ENCODE measurements around the gene BRSK2. TPM values are rescaled to one million over a fixed set of nuclear protein-coding genes. Genes with fewer than 3 reads are reported as not detected.
A peak's percentile ranks its signal among the peaks of the same experiment; 100 is the strongest.

The BRSK2 gene
- total RNA-seq, 1 donor from 2014 or later: 13.8 TPM

DNA sequence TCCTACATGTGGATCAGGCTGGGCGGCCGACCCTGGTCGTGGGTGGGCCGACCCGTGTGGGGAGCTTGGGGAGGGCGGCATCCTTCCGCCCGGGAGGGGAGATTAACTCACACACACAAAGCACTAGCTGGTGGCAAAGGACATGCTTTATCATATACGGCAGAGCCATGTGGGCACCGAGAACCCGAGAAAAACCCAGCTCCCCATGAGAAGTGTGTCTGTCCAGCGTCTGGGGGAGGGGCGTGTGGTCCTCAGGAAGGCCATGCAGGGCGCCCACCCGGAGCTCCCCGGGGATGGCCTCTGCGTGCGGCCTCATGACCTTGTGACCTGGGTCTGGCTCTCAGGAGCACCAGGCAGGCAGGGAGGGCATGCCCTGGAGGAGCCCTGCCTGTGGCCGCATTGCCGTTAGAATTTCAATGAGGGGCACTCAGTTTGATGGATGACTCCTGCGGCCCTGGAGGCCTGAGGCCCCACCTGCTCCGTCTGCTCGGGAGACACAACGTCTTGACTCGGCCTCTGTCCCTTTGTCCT, 40.9 kb upstream of the BRSK2 start:
- Mint-ChIP-seq H3K4me3 (peak overlapping the region; percentile 22), H3K27ac (peak overlapping the region; percentile 68), H3K9me3 (no peaks in the 10 kb centered on the region), H3K4me1 (ENCODE audit: unreplicated experiment) (peaks cover 9% of the 10 kb centered on the region), H3K36me3 (no peaks in the 10 kb centered on the region), H3K27me3 (peaks cover 16% of the 10 kb centered on the region)
- DNase-seq (ENCODE audit: extremely low spot score, unreplicated experiment): no peak
- TF ChIP-seq, protein P1, sequence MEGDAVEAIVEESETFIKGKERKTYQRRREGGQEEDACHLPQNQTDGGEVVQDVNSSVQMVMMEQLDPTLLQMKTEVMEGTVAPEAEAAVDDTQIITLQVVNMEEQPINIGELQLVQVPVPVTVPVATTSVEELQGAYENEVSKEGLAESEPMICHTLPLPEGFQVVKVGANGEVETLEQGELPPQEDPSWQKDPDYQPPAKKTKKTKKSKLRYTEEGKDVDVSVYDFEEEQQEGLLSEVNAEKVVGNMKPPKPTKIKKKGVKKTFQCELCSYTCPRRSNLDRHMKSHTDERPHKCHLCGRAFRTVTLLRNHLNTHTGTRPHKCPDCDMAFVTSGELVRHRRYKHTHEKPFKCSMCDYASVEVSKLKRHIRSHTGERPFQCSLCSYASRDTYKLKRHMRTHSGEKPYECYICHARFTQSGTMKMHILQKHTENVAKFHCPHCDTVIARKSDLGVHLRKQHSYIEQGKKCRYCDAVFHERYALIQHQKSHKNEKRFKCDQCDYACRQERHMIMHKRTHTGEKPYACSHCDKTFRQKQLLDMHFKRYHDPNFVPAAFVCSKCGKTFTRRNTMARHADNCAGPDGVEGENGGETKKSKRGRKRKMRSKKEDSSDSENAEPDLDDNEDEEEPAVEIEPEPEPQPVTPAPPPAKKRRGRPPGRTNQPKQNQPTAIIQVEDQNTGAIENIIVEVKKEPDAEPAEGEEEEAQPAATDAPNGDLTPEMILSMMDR (conservative IDR thresholded peaks at IDR 0.05): no peak

DNA sequence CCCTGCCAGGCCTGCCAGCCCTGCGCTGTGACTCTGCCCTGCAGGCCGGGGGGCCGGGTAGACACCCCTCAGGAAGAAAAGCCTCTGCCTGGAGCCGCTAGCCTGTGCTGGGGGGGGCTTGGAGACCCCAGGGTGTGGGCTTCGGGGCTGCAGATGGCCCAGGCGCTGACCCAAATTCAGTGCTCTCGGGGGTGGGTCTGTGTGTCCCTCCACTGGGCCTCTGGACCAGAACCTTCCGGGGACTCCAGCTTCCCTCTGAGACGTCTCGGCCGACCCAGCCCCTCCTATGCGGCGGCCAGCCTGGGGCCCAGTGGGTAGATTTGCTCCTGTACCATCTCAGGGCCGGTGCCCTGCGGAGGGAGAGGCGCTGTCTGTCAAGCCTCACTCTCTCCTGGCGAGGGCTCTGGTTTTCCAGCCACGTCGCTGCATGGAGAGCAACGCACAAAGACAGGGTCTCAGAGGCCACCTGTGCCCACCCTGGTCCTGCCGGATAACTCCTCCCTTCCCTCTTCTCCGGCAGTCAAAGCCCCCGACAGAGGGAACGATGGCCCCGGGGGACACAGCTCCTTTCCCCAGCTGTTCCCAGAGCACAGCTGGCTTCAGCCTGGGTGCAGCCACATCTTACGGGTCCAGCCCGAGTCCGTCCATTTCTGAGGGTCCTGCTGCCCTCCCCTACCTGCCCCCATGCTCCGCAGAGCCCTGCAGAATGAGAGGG, 40.2 kb upstream of the BRSK2 start:
- Mint-ChIP-seq H3K36me3 (no peaks in the 10 kb centered on the region), H3K27ac (no peak overlapping the region), H3K9me3 (no peaks in the 10 kb centered on the region), H3K4me3 (no peak overlapping the region), H3K4me1 (ENCODE audit: unreplicated experiment) (peaks cover 9% of the 10 kb centered on the region), H3K27me3 (peaks cover 14% of the 10 kb centered on the region)
- TF ChIP-seq, protein P1 (conservative IDR thresholded peaks at IDR 0.05): no peak
- DNase-seq (ENCODE audit: extremely low spot score, unreplicated experiment): no peak

DNA sequence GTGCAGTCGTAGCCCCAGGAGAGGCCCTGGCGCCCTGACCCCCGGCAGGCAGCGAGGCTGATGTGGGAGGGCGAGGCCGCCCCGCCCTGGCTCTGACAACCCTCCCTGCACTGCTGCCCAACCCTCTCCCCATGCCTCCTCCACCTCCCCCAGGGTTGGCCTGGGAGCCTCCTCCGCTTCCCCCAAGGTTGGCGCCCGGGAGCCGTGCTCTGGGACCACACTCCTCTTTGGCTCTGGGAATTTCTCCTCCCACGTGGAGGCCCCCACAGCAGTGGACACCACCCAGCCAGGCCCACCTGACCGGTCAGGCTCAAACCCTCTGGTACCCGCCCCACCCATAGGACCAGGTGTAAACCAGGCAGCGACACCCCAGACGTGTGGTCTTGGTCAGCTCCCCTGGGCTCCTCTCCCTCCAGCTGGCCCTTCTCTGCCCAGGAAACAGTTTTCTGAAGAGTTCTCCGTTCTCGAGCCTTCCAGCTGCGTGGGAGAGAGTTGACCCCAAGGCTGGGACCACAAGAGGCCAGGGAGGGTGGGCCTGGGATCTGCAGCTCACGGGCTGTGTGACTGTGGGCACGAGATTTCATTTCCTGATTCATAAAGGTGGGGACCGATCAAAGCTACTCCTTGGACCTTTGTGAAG, 39.5 kb upstream of the BRSK2 start:
- H3K27me3 Mint-ChIP-seq: peaks cover 16% of the 10 kb centered on the region
- H3K27ac Mint-ChIP-seq: no peak overlapping the region
- DNase-seq (ENCODE audit: extremely low spot score, unreplicated experiment): no peak
- TF ChIP-seq, protein P1 (conservative IDR thresholded peaks at IDR 0.05): no peak
- no peaks in the 10 kb centered on the region for H3K36me3 Mint-ChIP-seq
- H3K9me3 Mint-ChIP-seq: no peaks in the 10 kb centered on the region
- H3K4me1 Mint-ChIP-seq (ENCODE audit: unreplicated experiment): peaks cover 9% of the 10 kb centered on the region
- no peak overlapping the region for H3K4me3 Mint-ChIP-seq

DNA sequence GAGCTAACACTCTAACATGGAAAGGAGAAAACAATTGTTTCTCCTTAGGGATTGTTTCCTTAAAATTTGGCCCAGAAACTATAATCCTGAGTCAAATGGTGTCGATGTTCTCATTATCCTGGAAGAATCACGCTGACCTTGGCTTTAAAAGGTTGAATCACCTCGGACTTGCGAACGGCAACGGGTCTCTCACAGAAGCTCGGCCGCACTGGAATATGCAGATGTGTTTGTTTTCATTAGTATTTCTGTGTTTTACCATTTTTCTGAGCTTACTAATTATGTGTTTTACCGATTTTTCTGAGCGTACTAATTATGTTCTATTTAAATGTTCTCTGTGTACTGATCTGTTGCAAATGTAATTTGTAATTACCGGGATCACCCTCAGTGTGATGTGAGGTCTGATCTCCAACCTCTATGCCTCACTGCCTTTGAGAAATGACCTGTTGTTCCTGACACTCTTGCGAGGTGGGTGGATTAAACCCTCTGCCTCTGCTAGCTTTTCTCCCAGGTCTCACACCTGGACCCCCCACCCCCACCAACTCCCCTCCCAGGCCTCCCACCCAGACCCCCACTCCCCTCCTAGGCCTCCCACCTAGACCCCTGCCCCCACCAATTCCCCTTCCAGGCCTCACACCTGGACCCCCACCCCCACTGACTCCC, 38.3 kb upstream of the BRSK2 start:
- H3K9me3 Mint-ChIP-seq: no peaks in the 10 kb centered on the region
- TF ChIP-seq, protein P1 (conservative IDR thresholded peaks at IDR 0.05): no peak
- no peak overlapping the region for H3K27ac Mint-ChIP-seq
- no peak for DNase-seq (ENCODE audit: extremely low spot score, unreplicated experiment)
- H3K4me3 Mint-ChIP-seq: no peak overlapping the region
- peaks cover 15% of the 10 kb centered on the region for H3K4me1 Mint-ChIP-seq (ENCODE audit: unreplicated experiment)
- no peaks in the 10 kb centered on the region for H3K36me3 Mint-ChIP-seq
- H3K27me3 Mint-ChIP-seq: peaks cover 22% of the 10 kb centered on the region

DNA sequence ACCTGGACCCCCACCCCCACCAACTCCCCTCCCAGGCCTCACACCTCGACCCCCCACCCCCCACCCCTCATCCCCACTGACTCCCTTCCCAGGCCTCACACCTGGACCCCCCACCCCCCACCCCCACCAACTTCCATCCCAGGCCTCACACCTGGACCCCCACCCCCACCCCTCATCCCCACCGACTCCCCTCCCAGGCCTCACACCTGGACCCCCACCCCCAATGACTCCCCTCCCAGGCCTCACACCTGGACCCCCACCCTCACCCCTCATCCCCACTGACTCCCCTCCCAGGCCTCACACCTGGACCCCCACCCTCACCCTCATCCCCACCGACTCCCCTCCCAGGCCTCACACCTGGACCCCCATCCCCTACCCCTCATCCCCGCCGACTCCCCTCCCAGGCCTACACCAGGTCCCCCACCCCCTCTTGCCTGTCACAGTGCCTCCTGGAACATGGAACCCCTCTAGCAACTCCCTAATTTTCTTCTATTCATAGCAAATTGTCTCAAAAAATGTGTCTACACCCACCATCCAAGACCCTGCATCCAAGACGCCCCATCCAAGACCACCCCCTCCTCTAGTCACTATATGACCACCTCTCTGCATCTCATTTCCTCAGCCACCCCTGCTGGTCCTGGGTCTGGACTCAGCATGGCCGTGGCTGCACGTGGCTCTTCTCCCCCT, 36.9 kb upstream of the BRSK2 start:
- TF ChIP-seq, protein P1 (conservative IDR thresholded peaks at IDR 0.05): no peak
- Mint-ChIP-seq H3K4me1 (ENCODE audit: unreplicated experiment) (peaks cover 15% of the 10 kb centered on the region), H3K27me3 (peaks cover 28% of the 10 kb centered on the region), H3K36me3 (no peaks in the 10 kb centered on the region), H3K9me3 (no peaks in the 10 kb centered on the region), H3K4me3 (no peak overlapping the region), H3K27ac (peak overlapping the region; percentile 38)
- DNase-seq (ENCODE audit: extremely low spot score, unreplicated experiment): no peak

Measured in type B pancreatic cell (in vitro differentiated cells).